ENCODE results near the gene KRT7. TPM values are rescaled to one million over a fixed set of nuclear protein-coding genes. Genes with fewer than 3 reads are reported as not detected.

KRT7 gene
- polyA plus RNA-seq, 1 experiment: 659 TPM

- POLR2A ChIA-PET: no interaction called here
- no peak for DNase-seq (ENCODE audit: low read depth)
- no peaks in the 10 kb centered on the region for H3K27me3 ChIP-seq (ENCODE audit: control insufficient read depth, insufficient read depth, low read length)
- CTCF ChIA-PET: interaction anchor here (1.0 to 7.9 kb wide), 2 partner anchors 17 to 84 kb away, joined by 3 to 45 read pairs; no protein-coding TSS in a partner anchor
- no peak overlapping the region for H3K4me3 ChIP-seq (ENCODE audit: low read depth, low read length)
- TF ChIP-seq CTCF (IDR thresholded peaks at IDR 0.05; ENCODE audit: insufficient read depth, low read depth, low read length): no peak
- no peaks in the 10 kb centered on the region for H3K36me3 ChIP-seq (ENCODE audit: control insufficient read depth, insufficient read depth, low read length)
Measured at GRCh38 chr12:52195065-52195730, 37.8 kb upstream of the KRT7 start.

GRCh38 chr12:52197371-52198231 lies 35.4 kb upstream of the KRT7 start:
- no peaks in the 10 kb centered on the region for H3K27me3 ChIP-seq (ENCODE audit: control insufficient read depth, insufficient read depth, low read length)
- no peak overlapping the region for H3K4me3 ChIP-seq (ENCODE audit: low read depth, low read length)
- TF ChIP-seq CTCF (IDR thresholded peaks at IDR 0.05; ENCODE audit: insufficient read depth, low read depth, low read length): no peak
- DNase-seq (ENCODE audit: low read depth): no peak
- ChIA-PET POLR2A (no interaction called here), CTCF (interaction anchor here (1.0 to 1.7 kb wide), 3 partner anchors 9 to 16 kb away, joined by 3 to 4 read pairs (median 3); no protein-coding TSS in a partner anchor)
- no peaks in the 10 kb centered on the region for H3K36me3 ChIP-seq (ENCODE audit: control insufficient read depth, insufficient read depth, low read length)

- DNase-seq (ENCODE audit: low read depth): no peak
- H3K36me3 ChIP-seq (ENCODE audit: control insufficient read depth, insufficient read depth, low read length): no peaks in the 10 kb centered on the region
- TF ChIP-seq CTCF (IDR thresholded peaks at IDR 0.05; ENCODE audit: insufficient read depth, low read depth, low read length): no peak
- no peak overlapping the region for H3K4me3 ChIP-seq (ENCODE audit: low read depth, low read length)
- no peaks in the 10 kb centered on the region for H3K27me3 ChIP-seq (ENCODE audit: control insufficient read depth, insufficient read depth, low read length)
- POLR2A ChIA-PET: no interaction called here
- CTCF ChIA-PET: interaction anchor here (1.7 to 3.8 kb wide), 3 partner anchors 9 to 81 kb away, joined by 4 to 20 read pairs (median 5); no protein-coding TSS in a partner anchor
Measured at GRCh38 chr12:52198454-52199215, 34.4 kb upstream of the KRT7 start.

GRCh38 chr12:52199294-52199919 lies 33.6 kb upstream of the KRT7 start:
- no peaks in the 10 kb centered on the region for H3K36me3 ChIP-seq (ENCODE audit: control insufficient read depth, insufficient read depth, low read length)
- no peak for DNase-seq (ENCODE audit: low read depth)
- ChIA-PET CTCF (interaction anchor here (1.0 to 3.8 kb wide), 5 partner anchors 11 to 80 kb away, joined by 3 to 20 read pairs (median 4); no protein-coding TSS in a partner anchor), POLR2A (no interaction called here)
- no peak for TF ChIP-seq CTCF (IDR thresholded peaks at IDR 0.05; ENCODE audit: insufficient read depth, low read depth, low read length)
- H3K27me3 ChIP-seq (ENCODE audit: control insufficient read depth, insufficient read depth, low read length): no peaks in the 10 kb centered on the region
- H3K4me3 ChIP-seq (ENCODE audit: low read depth, low read length): no peak overlapping the region

Measured in BJ (cell line).